ENCODE measurements around the gene DDX24.

The DDX24 gene

DNA sequence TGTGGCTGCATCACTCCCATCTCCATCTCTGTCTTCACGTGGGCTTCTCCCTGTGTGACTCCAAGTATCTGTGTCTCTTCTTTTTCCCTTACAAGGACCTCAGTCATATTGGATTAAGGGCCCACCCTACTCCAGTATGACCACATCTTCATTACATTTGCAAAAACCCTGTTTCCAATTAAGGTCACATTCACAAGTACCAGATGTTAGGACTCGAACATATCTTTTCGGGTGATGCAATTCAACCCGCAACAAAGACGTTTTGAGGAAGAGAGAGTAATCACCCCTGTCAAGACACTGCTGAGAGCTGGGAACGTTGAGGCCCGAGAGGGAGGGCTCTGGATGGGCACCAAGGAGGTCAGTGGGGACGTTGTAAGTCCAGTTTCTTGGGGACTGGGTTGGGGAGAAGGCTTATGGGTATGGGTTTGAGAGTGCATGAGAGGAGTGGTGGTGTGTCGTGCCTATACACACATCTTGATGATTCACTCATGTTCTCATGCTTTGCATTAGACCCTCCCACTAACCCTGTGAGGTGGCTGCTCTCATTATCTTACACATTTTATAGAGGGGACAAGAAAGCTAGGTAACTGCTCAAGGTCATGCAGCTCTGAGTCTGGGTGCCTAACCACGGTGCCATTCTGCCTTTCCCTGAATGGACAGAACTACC, 17.5 kb upstream of the DDX24 start:
- no peak for DNase-seq (ENCODE audit: insufficient read length, low spot score)
- TF ChIP-seq, protein P1, sequence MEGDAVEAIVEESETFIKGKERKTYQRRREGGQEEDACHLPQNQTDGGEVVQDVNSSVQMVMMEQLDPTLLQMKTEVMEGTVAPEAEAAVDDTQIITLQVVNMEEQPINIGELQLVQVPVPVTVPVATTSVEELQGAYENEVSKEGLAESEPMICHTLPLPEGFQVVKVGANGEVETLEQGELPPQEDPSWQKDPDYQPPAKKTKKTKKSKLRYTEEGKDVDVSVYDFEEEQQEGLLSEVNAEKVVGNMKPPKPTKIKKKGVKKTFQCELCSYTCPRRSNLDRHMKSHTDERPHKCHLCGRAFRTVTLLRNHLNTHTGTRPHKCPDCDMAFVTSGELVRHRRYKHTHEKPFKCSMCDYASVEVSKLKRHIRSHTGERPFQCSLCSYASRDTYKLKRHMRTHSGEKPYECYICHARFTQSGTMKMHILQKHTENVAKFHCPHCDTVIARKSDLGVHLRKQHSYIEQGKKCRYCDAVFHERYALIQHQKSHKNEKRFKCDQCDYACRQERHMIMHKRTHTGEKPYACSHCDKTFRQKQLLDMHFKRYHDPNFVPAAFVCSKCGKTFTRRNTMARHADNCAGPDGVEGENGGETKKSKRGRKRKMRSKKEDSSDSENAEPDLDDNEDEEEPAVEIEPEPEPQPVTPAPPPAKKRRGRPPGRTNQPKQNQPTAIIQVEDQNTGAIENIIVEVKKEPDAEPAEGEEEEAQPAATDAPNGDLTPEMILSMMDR (IDR thresholded peaks at IDR 0.05; ENCODE audit: insufficient read depth, missing control alignments): no peak
- no peak for FAIRE-seq

DNA sequence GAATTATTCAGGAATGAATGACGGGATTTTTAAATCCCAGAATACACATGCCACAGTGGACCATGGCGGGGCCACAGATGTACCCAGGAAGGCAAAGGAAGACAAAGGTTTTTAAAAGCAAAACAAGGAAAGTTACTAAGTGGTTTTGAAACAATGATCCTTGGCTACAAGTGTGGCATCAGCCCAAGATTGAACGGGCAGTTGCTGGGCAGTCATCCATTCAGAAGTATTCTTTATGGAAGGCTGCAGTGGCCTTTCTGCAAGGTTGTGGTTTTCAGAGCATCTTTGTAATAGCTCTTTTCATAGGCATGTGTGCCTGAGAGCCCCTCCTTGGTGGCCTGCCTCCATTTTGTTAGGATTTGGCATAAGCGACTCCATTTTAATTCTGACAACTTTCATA, 16.1 kb upstream of the DDX24 start:
- DNase-seq (ENCODE audit: insufficient read length, low spot score): no peak
- TF ChIP-seq, protein P1 (IDR thresholded peaks at IDR 0.05; ENCODE audit: insufficient read depth, missing control alignments): no peak
- FAIRE-seq: no peak

DNA sequence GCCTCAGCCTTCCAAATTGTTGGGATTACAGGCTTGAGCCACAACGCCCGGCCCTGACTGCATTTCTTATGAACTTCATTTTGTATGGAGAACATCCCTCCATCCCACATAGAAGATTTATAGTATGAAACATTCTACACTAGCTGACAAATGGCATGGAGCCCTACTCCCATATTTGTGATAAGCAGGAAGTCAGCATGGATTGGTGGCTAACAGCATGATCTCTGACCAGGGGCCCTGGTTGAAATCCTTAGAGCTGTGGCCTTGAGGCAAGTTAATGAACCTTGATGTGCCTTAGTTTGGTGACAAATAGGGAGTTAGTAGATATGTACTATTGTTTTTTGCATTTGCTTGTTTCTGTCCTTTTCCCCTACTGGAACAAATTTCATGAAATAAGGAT, 12.4 kb upstream of the DDX24 start:
- FAIRE-seq (no peak), DNase-seq (ENCODE audit: insufficient read length, low spot score) (no peak)
- TF ChIP-seq, protein P1 (IDR thresholded peaks at IDR 0.05; ENCODE audit: insufficient read depth, missing control alignments): no peak

DNA sequence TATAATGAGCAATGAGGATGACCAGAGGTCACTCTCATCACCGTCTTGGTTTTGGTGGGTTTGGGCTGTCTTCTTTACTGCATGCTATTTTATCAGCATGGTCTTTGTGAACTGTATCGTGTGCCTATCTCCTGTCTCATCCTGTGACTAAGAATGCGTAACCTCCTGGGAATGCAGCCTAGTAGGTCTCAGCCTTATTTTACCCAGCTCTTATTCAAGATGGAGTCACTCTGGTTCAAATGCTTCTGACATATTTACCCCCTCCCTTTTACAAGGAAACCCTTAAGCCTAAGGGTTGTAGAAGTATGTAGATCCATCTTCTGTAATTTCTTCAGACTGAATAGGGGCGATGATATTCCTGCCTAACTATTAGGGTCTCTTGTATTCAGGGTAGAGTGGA, 8.5 kb upstream of the DDX24 start:
- FAIRE-seq (no peak), DNase-seq (ENCODE audit: insufficient read length, low spot score) (no peak)
- TF ChIP-seq, protein P1 (IDR thresholded peaks at IDR 0.05; ENCODE audit: insufficient read depth, missing control alignments): no peak

DNA sequence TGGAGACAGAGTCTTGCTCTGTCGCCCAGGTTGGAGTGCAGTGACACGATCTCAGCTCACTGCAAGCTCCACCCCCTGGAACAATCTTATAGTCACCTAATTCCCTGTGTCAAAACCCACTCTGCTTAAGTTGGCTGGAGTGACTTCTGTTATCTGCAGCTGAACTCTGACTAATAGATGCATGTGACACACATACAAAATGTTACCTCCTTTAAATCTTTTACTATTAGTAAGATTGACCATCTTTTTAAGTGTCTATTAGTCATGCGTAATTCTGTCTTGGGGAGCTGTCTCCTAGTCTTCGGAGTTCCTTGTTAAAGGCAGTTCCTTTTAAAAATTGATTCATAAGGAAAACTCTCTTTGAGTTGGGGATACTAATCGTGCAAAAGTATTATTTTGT, 7.5 kb upstream of the DDX24 start:
- FAIRE-seq (no peak), DNase-seq (ENCODE audit: insufficient read length, low spot score) (no peak)
- TF ChIP-seq, protein P1 (IDR thresholded peaks at IDR 0.05; ENCODE audit: insufficient read depth, missing control alignments): no peak

DNA sequence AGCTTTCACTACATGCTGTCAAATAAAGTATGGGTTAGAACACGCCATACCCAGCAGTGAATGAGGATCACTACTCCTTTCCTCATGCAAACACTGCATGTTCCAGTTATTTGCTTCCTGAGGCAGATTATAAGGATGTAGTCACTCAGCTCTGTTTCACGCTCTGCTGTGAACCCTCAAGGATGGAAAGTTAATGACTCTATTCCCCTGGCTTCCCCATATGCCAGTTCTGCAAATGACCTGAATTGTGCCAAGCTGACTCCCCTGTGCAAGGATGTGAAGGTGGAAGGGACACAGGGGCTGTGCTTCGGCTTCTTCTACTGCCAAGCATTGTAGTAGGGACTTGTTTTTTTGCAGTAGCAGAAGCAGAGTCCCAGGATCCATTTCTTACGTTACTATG, 6.9 kb upstream of the DDX24 start:
- no peak for DNase-seq (ENCODE audit: insufficient read length, low spot score)
- TF ChIP-seq, protein P1 (IDR thresholded peaks at IDR 0.05; ENCODE audit: insufficient read depth, missing control alignments): no peak
- FAIRE-seq: no peak

DNA sequence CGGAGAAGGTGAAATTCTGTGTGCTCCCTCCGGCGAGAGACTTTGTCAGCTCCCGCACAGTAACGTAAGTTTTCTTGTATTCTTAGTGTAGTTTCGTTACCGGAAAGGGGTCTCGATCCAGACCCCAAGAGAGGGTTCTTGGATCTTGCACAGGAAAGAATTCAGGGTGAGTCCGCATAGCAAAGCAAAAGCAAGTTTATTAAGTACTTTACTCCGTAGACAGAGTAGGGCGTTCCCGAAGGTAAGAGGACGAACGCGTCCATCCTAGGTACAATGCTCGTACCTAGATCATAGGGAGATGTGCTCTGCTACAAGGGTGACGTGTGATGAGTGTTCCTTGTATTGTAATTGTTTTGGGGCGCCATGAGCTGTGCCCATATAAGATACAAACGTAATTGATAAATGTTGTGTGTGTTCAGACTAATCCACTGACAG, 401 bp upstream of the DDX24 start:
- TF ChIP-seq, protein P1 (IDR thresholded peaks at IDR 0.05; ENCODE audit: insufficient read depth, missing control alignments): no peak
- FAIRE-seq: no peak
- DNase-seq (ENCODE audit: insufficient read length, low spot score): no peak
